ENCODE results near the gene ABO. TPM values are rescaled to one million over a fixed set of nuclear protein-coding genes. Genes with fewer than 3 reads are reported as not detected.

The ABO gene
- not detected in 2 replicates for total RNA-seq

DNA sequence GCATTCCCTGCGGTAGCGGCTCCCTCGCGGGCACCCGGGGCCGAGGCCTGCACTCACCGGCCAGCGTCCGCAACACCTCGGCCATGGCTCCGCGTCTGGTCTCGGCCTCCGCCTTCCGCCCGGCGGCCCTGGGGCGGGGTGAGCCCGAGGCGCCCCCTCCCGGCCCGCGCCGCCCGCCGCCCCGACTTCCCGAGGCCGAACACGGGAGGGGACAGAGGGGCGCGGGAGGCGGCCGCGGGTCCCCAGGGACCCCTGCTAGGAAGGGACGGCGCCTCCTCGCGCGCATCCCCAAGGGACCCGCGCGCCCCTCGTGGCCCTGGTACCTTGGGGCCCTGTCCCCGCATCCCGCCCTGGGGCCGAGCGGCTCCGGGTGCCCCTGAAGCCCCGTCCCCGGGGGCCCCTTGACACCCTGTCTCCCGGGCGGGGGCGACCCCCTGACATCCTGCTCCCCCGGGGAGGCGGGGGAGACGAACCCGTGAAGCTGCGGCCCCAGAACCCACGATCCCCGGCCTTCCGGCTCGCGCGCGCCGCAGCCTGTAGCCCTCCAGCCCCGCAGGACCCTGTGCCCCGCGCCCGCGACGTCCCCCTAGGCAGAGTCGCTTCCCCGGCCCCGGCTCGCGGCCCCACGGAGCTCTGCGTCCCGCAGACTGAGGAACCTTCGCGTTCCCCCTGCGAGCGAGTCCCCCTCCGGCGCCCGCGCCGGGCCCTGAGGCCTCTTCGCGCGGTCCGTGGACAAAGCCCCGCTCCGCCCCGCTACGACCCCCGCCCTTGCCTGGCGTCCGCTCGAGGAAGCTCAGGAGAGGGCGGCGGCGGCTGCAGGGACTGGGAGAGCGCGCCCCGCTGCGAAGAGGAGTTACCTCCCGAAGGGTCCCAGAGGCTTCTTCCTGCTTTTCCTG is at the start of gene ABO:
Gene ABO (minus strand): TSS at position 97 of the 896 bp plus-strand sequence.

DNA sequence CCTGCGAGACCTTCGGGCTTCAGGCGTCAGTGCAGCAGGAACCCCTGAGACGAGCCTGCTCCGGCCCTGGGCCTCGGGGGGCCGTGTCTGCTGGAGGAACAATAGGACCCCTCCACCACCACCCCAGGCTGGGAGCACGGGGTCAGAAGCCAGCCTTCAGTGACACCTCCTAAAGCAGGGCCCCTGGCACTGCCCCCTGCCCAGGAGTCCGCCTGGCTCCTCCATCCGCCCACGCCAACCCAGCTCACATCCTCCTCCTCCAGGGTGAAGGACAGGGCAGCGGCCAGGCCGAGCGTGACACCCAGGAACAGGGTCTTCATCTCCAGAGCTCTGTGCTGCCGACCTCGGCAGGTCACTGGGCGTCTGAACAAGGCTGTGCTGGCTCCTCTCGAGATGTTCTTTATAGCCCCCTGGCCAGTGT is 66.1 kb downstream of the ABO start, which contains the start of gene OBP2B:
Gene OBP2B (minus strand): TSS at position 371 of the 421 bp plus-strand sequence. CDS start 51 bp downstream, at position 320.

Other genes starting within 250 kb of the ABO start
- gene GTF3C5, start 244.2 kb downstream of the ABO start, total RNA-seq, result 42.2 and 64.6 TPM in 2 replicates
- gene CEL, start 213.2 kb downstream of the ABO start, total RNA-seq, result 0.08 and 1.2 TPM in 2 replicates
- 18.7 and 29.8 TPM in 2 replicates for gene RALGDS, start 154.0 kb downstream of the ABO start, total RNA-seq
- 2.7 TPM in 2 replicates for gene GBGT1, start 111.3 kb downstream of the ABO start, total RNA-seq
- not detected in 2 replicates for gene OBP2B, start 66.0 kb downstream of the ABO start, total RNA-seq
- gene SURF6, start 61.0 kb upstream of the ABO start, total RNA-seq, result 13.9 and 23.5 TPM in 2 replicates
- 17.7 and 23.4 TPM in 2 replicates for gene MED22, start 72.9 kb upstream of the ABO start, total RNA-seq
- gene RPL7A, start 73.0 kb upstream of the ABO start, total RNA-seq, result 2,877 and 3,258 TPM in 2 replicates
- gene SURF1, start 81.3 kb upstream of the ABO start, total RNA-seq, result 28.3 and 37.3 TPM in 2 replicates
- 37.2 and 46.6 TPM in 2 replicates for gene SURF2, start 81.3 kb upstream of the ABO start, total RNA-seq
- 194 and 245 TPM in 2 replicates for gene SURF4, start 100.9 kb upstream of the ABO start, total RNA-seq
- 0.19 TPM in 1 of 2 replicates, not detected in the other for gene STKLD1, start 101.2 kb upstream of the ABO start, total RNA-seq
- 19.5 and 24.7 TPM in 2 replicates for gene REXO4, start 142.8 kb upstream of the ABO start, total RNA-seq
- gene ADAMTS13, start 147.2 kb upstream of the ABO start, total RNA-seq, result 0.61 and 0.70 TPM in 2 replicates
- gene CACFD1, start 184.8 kb upstream of the ABO start, total RNA-seq, result 1.6 and 5.3 TPM in 2 replicates
- gene SLC2A6, start 203.9 kb upstream of the ABO start, total RNA-seq, result 21.6 and 30.5 TPM in 2 replicates
- gene MYMK, start 249.8 kb upstream of the ABO start, total RNA-seq, result not detected in 2 replicates

Data from hair follicular keratinocyte (primary cell).